Measurements from ENCODE around the gene C21orf58.

The C21orf58 gene

GRCh38 chr21:46287541-46287940, 36.1 kb downstream of the C21orf58 start:
- peak overlapping the region; percentile 92 for H3K4me3 Mint-ChIP-seq
- peaks cover 37% of the 10 kb centered on the region for H3K9me3 Mint-ChIP-seq
- H3K36me3 Mint-ChIP-seq (ENCODE audit: low read depth): peaks cover 59% of the 10 kb centered on the region
- no peaks in the 10 kb centered on the region for H3K27me3 Mint-ChIP-seq (ENCODE audit: low read depth, poor library complexity)
- peaks cover 55% of the 10 kb centered on the region for H3K4me1 Mint-ChIP-seq
- DNase-seq: no peak
- no peak overlapping the region for H3K27ac Mint-ChIP-seq
- TF ChIP-seq CTCF (IDR thresholded peaks at IDR 0.05): no peak

- Mint-ChIP-seq H3K36me3 (ENCODE audit: low read depth) (peaks cover 59% of the 10 kb centered on the region), H3K9me3 (peaks cover 31% of the 10 kb centered on the region)
These were observed 37.0 kb downstream of the C21orf58 start for GRCh38 chr21:46286648-46287002.

GRCh38 chr21:46285761-46286647, 37.7 kb downstream of the C21orf58 start, which contains the start of gene YBEY:
Gene YBEY (plus strand): TSS chr21:46286342. CDS start chr21:46286914, 572 bp downstream.
- peaks cover 59% of the 10 kb centered on the region for H3K36me3 Mint-ChIP-seq (ENCODE audit: low read depth)
- peak within 1 kb of the TSS; percentile 92 for H3K4me3 Mint-ChIP-seq
- DNase-seq: peak; percentile 88
- H3K4me1 Mint-ChIP-seq: peaks cover 58% of the 10 kb centered on the region
- peaks cover 26% of the 10 kb centered on the region for H3K9me3 Mint-ChIP-seq
- peak within 1 kb of the TSS; percentile 98 for H3K27ac Mint-ChIP-seq
- H3K27me3 Mint-ChIP-seq (ENCODE audit: low read depth, poor library complexity): no peaks in the 10 kb centered on the region
- no peak for TF ChIP-seq CTCF (IDR thresholded peaks at IDR 0.05)

More at GRCh38 chr21:46286648-46287002, 37.0 kb downstream of the C21orf58 start:
- Mint-ChIP-seq H3K4me3 (peak overlapping the region; percentile 92), H3K4me1 (peaks cover 55% of the 10 kb centered on the region), H3K27me3 (ENCODE audit: low read depth, poor library complexity) (no peaks in the 10 kb centered on the region), H3K27ac (peak overlapping the region; percentile 95)
- TF ChIP-seq CTCF (IDR thresholded peaks at IDR 0.05): no peak
- no peak for DNase-seq

- Mint-ChIP-seq H3K27me3 (ENCODE audit: low read depth, poor library complexity) (no peaks in the 10 kb centered on the region), H3K4me1 (peaks cover 60% of the 10 kb centered on the region), H3K36me3 (ENCODE audit: low read depth) (peaks cover 66% of the 10 kb centered on the region), H3K9me3 (peaks cover 26% of the 10 kb centered on the region), H3K27ac (peak within 1 kb of the TSS; percentile 98), H3K4me3 (peak within 1 kb of the TSS; percentile 92)
- TF ChIP-seq CTCF (IDR thresholded peaks at IDR 0.05): no peak
- no peak for DNase-seq
These were observed 38.4 kb downstream of the C21orf58 start, which contains the start of gene MCM3AP for GRCh38 chr21:46285206-46285661. Gene MCM3AP (minus strand): TSS chr21:46285611. CDS start chr21:46285286, 325 bp downstream.

GRCh38 chr21:46284733-46285132, 38.9 kb downstream of the C21orf58 start:
- H3K9me3 Mint-ChIP-seq: peaks cover 26% of the 10 kb centered on the region
- H3K36me3 Mint-ChIP-seq (ENCODE audit: low read depth): peaks cover 68% of the 10 kb centered on the region
- H3K27me3 Mint-ChIP-seq (ENCODE audit: low read depth, poor library complexity): no peaks in the 10 kb centered on the region
- peak overlapping the region; percentile 92 for H3K4me3 Mint-ChIP-seq
- peak overlapping the region; percentile 98 for H3K27ac Mint-ChIP-seq
- no peak for DNase-seq
- H3K4me1 Mint-ChIP-seq: peaks cover 57% of the 10 kb centered on the region
- no peak for TF ChIP-seq CTCF (IDR thresholded peaks at IDR 0.05)

Measured in nephron progenitor cell (in vitro differentiated cells).